ENCODE measurements around the gene SCAF4.
"Not testable (repeated sequence)": the region's sequence is repeated elsewhere in the genome, so short reads cannot be mapped to it uniquely, and the experiment has no call there.

- TF ChIP-seq CTCF, EZH2, EZH2phosphoT487 (IDR thresholded peaks at IDR 0.05): not testable (repeated sequence)
Measured at GRCh38 chr21:31654821-31655580, 76.9 kb downstream of the SCAF4 start.
